HCT116 (cell line): ENCODE data around the gene AKAP13.

Source experiments
- CEBPB ChIP-seq: IDR thresholded peaks from 2 replicates; pipeline ENCODE4 v1.6.1; 2012; ENCODE audit warnings: low read depth
- CTCF ChIP-seq, 3 experiments: fragments of 200-600 bp in 1 of 3; sonication (generic) in 1 of 3; IDR thresholded peaks in 2 of 3; conservative IDR thresholded peaks in 1 of 3; 2 replicates each; pipeline ENCODE4 v1.5.1; 2012 to 2017; ENCODE audit warnings: low read depth in 2 of 3, low read length in 2 of 3, antibody characterized with exemption in 1 of 3, borderline replicate concordance in 1 of 3, control low read depth in 1 of 3, mild to moderate bottlenecking in 1 of 3, mixed read lengths in 1 of 3, mixed run types in 1 of 3, moderate library complexity in 1 of 3; ENCODE audit not compliant: insufficient read depth in 1 of 3
- EZH2 ChIP-seq: fragments of 200-600 bp; sonication (generic); IDR thresholded peaks from 2 replicates; pipeline ENCODE4 v1.6.1; 2017; ENCODE audit warnings: antibody characterized with exemption, mixed run types
- MAX ChIP-seq: IDR thresholded peaks from 2 replicates; pipeline ENCODE4 v1.6.1; 2012
- POLR2A ChIP-seq: IDR thresholded peaks from 2 replicates; pipeline ENCODE4 v1.7.0; 2011; ENCODE audit warnings: borderline replicate concordance; ENCODE audit not compliant: insufficient read depth, insufficient read length; ENCODE audit errors: extremely low read depth
- POLR2AphosphoS5 ChIP-seq: IDR thresholded peaks from 2 replicates; pipeline ENCODE4 v1.6.1; 2011; ENCODE audit warnings: mild to moderate bottlenecking, low read depth, low read length, moderate library complexity
- RAD21 ChIP-seq: IDR thresholded peaks from 2 replicates; pipeline ENCODE4 v1.6.1; 2012; ENCODE audit warnings: low read depth, mild to moderate bottlenecking
- TCF7L2 ChIP-seq: IDR thresholded peaks from 2 replicates; pipeline ENCODE4 v1.7.0; 2011; ENCODE audit warnings: borderline replicate concordance, inconsistent platforms; ENCODE audit not compliant: insufficient read depth, insufficient read length; ENCODE audit errors: extremely low read depth
- ZFX ChIP-seq: fragments of 450-650 bp; IDR thresholded peaks from 2 replicates; pipeline ENCODE4 v1.6.1; 2017

- TF ChIP-seq POLR2A = no peak
- TF ChIP-seq CTCF (IDR thresholded peaks at IDR 0.05 in 2 of 3, conservative IDR thresholded peaks at IDR 0.05 in 1 of 3; ENCODE audit: borderline replicate concordance in 1 of 3, insufficient read depth in 1 of 3, low read depth in 2 of 3, low read length in 2 of 3) = no peak
- no peak for TF ChIP-seq MAX
- TF ChIP-seq POLR2AphosphoS5 = no peak
- no peak for TF ChIP-seq EZH2
- TF ChIP-seq CEBPB = no peak
- no peak for TF ChIP-seq TCF7L2
- no peak for TF ChIP-seq RAD21
- no peak for TF ChIP-seq ZFX
Observed at GRCh38 chr15:85789496-85789875, 409.1 kb downstream of the AKAP13 start.
